Measurements from ENCODE around the gene TMCC2.

TMCC2 gene

DNA sequence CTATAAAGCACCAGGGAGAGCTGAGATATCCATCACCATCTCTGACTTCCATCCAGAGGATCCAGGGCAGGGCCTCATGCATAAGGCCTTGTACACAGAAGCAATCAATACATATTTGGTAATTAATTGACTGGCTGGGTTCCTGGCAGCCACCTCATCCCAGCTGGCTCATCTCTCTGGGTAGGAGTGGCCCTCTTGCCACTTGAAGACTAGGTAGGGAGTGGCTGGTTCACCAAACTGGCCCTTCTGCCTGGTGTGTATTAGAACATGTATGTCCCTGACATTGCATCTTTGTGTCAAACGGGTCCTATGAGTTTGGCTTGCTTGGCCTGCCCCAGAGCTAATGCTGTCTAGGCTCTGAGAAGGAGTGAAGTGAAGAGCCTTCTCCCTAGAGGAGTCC, 82.0 kb downstream of the TMCC2 start:
- DNase-seq: no peak

GRCh38 chr1:205310976-205311704, 83.4 kb downstream of the TMCC2 start:
- DNase-seq: no peak

DNA sequence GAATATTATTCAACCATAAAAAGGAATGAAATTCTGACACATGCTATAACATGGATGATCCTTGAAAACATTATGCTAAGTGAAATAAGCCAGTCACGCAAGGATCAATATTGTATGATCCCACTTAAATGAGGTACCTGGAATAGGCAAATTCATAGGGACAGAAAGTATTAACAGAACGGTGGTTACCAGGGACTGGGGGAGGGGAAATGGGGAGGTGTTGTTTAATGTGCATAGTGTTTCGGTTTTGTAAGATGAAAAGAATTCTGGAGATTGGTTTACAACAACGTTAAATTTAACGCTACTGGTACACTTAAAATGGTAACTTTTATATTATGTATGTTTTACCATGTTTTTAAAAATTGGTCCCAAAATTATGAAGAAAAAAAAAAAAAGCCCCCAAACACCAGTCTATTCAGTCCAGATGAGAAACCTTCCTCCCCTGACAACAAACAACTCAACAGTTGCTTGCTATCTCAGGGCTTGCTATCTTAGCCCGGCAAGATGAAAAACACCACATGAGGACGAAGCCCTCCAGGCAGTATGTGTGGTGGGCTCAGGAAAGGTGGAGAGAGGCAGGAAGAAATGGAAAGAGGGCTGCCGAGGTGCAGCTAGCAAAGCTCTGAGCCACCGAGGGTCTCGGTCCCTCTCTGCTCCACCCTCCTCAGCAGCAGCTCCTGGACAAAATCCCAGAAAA, 85.3 kb downstream of the TMCC2 start:
- DNase-seq: no peak

GRCh38 chr1:205313563-205314308, 86.0 kb downstream of the TMCC2 start:
- no peak for DNase-seq

DNA sequence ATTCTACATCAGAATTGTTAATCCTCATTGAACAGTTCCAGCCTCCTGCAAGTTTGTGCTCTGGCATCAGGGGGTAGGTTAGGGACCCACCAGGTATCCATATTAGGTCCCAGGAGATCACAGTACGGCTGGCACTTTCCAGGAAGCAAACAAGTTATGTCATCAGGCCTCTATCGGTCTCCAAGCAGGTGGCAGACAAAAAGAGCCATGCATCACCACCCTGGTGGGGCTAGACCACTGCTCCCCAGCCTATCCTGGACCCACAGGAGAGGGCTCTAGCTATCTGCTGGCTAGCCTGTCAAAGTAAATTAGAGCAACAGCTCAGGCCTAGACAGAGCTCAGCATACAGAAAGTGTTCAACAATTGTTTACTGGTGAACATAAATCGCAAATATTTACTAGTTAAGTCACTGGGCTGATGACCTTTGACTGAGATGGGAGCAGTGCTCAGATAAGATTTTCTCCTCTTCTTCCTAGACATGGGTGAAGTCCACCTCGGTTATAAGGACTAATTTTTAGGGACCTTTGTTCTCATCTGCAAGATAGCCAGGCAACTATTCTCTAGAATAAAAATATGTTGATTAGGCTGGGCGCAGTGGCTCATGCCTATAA, 87.4 kb downstream of the TMCC2 start:
- no peak for DNase-seq

DNA sequence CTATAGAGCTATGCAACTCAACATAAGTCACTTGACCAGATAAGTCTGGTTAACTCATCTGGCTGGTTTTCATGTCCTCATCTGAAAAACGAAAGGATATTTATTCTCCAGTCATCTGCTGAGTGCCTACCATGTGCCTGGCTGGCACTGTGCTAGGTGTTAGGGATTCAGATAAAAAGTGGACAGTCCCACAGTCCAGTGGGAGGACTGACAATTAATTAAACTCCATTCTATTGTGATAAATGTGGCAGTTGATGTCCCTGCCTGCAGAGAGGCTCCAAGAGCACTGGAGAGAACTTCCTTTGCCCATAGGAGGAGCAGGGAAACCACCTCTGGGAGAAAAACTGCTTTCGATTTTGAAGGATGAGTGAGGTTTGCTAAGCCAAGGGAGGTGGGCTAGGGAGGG, 88.4 kb downstream of the TMCC2 start:
- no peak for DNase-seq

- no peak for DNase-seq
Observed at GRCh38 chr1:205317311-205317917, 89.7 kb downstream of the TMCC2 start.

DNA sequence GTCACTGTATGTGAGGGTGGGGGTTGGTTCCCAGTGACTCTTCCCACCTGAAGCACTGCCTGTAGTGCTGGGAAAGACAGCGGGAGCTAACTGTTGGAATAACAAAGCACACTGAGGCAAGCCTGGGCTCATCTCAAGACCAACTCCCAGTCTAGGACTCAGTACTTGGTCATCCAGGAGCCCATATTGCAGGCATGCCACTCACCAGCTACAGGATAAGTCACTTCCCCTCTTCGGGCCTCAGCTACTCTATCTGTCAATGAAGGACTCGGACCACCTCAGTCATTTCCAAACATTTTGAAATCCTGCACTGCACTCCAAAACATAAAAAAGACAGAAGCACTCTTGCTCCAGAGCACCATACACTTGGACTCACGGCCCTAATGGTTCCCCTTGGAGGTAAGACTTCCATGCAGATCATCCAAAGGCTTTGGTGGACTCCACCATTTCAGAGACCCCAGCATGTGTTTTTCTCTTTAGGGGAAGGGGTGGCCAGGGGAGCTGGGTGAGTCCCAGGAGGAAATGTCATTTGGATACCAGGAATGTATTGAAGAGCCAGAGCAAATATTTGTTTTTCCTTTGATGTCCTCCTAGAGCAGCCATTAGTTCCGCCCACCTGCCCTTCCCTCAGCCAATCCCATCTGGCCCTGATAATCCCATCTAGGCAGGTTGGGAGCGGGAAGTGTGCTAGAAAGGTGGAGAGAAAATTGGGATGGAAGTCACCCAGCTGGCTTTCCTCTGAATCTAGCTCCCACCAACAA, 90.7 kb downstream of the TMCC2 start:
- DNase-seq: no peak

GRCh38 chr1:205319081-205320018, 91.6 kb downstream of the TMCC2 start:
- DNase-seq: no peak

DNA sequence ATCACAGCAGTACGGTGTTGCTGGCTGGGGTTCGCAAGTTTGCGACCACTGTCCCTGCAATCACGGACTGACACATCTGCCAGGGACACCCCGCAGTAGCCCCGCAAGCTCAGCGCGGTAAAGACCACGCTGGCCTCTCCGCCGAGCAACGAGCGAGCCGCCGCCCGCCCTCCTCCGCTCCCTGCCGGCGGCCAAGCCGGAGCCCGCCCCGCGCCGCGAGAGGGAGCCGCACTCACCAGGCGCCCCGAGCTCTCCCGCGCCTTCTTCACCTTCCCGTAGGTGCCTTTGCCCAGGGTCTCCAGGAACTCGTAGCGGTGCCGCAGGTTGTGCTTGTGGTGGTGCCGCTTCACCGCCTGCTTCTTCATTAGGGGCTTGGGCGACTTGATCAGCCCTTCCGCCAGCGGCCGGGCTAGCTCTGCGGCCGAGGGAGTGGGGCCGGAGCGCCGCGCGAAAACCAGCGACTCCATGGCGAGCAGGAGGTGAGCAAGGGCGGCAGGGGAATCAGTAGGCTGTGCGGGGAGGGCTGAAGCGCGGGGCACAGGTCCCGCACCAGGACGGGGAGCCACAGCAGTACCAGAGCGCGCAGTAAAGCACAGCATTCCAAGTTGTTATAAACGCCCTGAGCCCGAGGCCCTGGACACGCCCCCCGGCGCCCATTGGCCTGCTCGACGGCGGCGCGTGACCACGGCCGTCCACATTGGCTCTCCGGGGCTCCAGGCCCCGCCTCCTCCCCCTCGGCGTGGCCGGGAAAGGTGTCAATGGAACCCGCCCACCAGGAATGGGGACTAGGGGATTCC, 93.6 kb downstream of the TMCC2 start, which contains the start of gene NUAK2:
NUAK2 (minus strand) TSS at position 584 of the 797 bp plus-strand sequence; CDS start at position 467, 117 bp downstream.
- DNase-seq: peak; percentile 49

DNA sequence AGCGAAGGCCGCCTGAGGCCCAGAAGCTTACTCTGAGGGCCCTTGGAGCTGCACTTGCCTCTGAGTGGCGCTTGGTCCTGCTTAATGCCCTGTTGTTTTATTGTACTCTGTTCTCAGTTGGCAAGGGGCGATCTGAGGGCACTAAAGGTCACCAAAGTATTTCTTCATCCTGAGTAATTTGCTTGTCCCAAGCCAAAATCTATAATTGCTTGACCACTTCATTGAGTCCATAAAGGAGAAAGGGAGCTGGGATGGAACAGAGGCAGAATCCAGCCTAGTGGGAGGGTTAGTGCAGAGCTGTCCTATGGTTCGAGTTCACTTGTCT, 94.2 kb downstream of the TMCC2 start:
- no peak for DNase-seq

Measured in cortex of kidney (tissue), 1 donor.